HG02981 (cell line): ENCODE measurements around the gene ZNF362.

Experiments
- ATAC-seq: cut with Tn5 transposase; IDR thresholded peaks from one replicate; pipeline ENCODE4 v1.9.1; 2021; ENCODE audit warnings: mild to moderate bottlenecking, moderate library complexity; ENCODE audit not compliant: unreplicated experiment

Gene ZNF362

DNA sequence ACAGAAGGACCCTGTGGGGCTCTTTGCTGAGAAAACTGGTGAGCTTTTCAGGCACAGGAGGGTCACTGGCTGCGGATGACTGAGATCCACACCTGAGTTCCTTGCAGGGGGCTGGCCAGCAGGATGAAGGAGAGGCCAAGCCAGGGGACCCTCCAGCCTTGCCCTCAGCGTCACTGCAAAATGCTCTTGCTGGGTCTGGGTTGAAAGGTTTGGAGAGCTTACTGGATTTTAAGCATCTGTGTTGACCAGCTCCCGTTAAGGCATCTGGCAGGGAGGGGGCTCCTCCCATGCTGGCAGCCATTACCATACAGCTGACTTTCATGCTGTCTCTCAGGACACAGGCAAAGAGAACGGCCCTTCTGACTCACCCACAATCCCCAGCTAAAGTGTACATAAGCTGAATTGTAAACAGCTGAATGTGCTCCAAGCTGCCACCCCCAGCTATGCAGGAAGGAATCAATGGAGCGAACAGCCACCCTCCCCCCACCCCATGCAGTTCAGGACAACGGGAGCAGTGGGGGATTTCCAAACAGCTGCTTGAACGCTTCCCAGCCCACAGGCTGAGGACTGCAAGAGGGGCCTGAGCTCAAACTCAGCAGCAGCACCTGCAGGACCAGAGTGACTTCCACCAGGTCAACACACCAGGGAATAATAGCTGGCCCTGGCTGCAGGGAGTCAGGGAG lies 85.9 kb downstream of the ZNF362 start:
- no peak for ATAC-seq

DNA sequence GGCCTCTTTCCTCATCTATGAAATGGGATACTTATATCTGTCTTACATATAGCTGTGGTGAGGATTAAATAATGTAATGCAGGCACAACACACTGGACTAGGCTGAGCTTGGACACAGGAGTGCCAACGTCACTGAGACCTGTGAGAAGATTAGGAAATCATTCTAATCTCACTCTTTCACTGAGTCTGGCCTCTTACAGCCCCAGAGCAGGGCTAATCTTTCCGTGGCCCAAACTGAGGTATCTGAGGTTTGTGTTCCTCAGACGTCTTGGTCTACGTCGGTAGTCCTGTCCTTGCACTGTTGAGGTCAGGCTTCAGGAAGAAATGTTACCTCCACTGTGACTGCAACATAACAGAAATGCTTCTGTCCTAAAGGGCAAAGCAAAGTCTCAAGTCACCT lies 87.2 kb downstream of the ZNF362 start:
- no peak for ATAC-seq

DNA sequence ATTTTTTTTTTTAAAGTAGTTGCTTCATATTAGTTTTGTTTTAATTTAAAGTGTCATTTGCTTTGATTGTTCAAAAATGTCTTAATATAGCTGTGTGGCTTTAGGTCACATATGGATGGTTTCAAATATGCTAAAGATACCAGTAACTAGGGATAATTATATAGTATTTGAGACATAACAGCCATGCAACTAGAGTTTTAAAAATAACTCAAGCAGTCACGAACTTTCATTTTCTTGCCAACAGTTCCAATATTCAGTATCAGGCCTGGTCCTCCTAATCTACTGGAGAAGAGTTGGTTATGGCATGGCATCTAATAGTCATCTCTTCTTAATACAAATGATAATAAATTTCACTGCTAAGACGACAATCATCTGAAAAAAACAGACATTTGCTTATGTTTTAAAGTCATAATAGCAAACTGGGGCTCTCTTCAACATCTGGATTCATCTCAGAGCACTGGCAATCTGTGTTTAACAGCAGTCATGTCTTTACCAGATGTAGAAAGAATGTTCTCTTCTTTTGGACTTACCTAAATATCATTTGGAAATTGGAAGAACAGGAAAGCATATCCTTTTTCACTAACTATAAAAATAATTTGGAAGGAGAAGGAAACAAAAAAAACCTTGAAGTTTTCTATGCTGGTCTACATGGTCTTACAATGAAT lies 88.7 kb downstream of the ZNF362 start:
- no peak for ATAC-seq

DNA sequence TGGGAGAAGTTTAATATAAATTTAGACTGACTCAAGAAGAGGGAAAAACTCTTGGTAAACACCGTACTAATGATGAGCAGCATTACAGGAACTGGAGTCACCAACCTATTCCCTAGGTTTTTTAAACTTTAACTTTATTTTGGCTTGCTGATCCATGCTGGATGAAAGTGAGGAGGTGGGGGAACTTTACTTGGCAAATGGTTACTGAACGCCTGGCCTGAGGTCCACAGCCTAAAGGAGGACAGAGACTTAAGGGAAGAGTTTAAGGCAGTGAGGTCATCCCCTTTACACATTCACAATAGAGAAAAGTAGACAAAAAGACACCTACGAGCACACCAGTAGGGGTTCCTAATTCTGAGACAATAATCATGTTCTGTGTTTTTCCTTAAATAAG lies 90.2 kb downstream of the ZNF362 start:
- ATAC-seq: no peak

DNA sequence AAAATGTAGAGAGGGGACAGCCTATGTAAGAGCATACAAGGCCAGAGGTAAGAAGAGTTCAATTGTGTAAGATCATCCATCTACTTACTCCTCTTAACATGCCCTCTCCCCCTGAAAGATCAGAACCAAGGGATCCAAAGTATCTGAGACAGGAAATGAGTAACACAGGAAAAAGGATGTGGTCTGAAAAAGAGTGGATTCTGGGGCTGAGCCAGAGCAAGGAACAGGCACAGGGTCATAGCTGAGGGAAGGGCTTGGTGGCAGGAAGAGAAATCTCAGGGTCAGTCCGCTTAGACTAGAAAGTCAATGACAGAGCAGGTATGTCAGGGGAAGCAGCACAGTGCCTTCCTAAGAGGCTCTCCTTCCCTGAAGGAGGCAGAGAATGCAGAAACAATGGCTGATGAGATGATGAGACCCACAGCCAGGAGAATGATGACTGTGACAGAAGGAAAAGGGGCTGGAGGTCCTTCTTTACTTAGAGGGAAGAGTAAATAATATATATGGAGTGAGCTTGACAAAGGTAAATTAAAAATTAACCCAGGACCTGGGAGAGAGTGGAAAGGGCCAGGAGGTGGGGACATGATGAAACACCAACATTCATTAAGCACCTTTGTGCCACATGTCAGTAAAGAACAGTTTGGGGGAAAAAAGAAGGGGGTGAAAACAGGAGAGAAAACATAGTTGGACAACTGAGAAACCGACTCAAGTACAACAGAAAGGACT lies 90.8 kb downstream of the ZNF362 start:
- ATAC-seq: no peak

DNA sequence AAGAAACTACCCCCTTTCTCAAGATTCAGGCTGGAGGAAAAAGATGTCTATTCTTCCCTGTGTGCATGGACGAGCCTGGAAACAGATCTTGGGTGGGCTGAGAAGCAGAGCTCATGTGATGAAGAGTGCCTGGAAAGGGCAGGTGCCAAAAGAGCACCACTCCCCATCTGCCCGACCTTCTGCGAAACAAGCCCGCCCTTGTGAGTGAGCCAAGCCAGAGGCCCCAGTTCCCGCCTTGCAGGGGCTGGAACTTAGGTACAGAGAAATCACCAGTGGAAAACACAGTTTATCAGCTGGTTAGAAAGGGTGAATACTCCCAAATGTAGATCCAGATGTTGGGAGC lies 91.3 kb downstream of the ZNF362 start:
- ATAC-seq: no peak

DNA sequence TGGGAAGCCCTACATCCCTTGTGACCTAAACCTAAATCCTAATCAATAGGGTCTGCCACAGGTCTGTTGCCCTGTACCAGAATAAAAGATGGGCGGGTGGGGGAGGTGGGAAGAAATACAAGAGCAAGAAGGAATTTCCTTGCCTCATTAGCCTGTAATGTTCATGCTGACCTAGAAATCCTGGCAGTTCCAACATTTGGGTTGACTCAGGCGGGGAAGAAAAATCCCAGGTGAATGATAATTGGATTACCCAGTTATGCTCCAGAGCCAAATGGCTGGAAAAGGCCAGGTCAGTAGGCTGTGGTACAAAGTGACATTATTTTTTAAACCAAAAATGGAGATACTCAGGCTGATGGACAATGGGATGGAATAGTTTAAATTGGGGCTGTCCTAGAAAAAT lies 91.9 kb downstream of the ZNF362 start:
- no peak for ATAC-seq

DNA sequence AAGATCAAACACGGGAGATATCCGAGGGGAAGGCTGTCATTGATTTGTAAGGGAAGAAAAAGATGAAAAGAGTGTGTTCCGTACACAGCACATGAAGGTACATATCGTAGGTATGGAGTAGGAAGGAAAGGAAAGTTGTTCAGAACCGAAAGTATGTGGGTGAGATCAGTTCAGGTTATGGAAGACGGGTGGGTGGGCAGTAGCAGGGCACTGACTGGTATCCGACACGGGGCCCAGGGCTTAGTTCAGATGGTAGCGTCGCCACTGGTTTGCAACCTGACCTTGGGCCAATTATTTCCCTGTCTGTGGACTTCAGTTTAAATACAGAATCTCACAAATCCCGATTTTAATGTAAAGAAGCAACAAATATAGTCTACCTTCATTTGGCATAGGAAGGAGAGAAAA lies 92.4 kb downstream of the ZNF362 start:
- ATAC-seq: no peak

DNA sequence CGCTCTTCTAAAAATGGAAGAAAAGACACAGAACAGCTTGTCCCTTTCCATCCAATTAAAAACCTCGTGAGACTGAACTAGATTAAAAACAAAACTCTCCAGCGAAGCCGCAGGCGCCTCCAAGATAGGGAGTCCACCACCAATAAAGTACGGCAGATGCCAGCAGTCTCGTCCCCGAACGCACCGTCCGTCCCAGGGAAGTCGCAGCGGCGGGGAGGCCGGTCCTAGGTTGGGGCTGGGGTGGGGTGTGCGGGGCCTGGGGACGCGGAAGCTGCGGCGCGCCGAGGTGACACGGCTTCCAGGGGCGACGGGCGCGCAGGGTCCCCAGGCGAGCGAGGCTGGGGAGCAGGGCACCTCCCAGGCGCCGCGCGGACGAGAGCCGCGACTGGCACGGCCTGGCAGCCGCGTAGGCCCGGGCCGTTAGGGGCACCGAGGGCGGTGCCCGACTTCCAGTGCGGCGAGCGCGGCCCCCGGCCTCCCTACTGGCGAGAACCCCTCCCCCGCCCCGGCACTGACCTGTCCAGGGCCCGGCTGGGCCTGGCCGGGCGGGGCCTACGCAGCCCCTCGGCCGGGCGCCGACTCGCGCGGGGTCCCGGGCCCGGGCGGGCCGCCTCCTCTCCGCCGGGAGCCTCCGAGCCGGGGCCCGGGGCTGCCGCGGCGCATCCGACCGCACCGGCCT lies 92.9 kb downstream of the ZNF362 start:
- ATAC-seq: peak; percentile 27

DNA sequence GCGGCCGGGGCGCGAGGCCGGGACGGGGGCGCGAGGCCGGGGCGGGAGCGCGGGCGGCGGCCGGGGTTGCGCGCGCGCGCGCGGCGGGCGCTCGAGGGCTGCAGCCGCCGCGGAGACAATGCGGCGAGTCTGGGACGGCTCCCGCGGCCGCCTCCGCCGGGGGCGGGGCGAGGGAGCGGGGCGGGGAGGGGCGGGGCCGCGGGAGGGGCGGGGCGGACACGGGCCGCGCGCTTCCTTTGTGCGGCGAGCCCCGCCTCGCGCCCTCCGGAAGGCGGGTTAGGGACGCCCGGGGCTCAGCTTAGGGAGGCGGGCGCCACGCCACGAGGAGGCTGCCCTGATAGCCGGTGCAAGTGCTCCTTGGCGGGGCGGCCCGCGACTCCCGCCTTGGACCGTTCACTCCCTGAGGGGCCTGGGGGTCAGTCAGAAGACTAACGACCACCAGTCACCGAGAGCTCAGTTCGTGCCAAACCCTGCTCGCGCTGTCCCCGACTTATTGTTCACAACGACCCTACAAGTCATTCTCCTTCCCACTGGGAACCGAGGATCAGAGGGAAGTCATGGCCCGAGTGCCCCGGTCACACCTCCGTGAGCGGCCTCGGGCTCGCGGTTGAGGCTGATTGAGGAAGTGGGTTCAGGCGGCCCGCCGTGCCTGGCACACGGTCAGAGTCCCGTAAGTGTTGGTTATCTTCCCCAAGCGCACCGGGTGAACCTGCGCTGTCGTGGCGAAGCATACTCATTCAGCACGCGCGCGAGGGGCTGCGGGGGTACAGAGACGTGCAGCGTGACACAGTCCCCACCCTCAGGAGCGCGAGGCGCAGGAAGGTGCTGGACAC lies 93.7 kb downstream of the ZNF362 start:
- ATAC-seq: peak; percentile 75
